HL-60/S4 treated with retinoic acid at 250 ng/mL for 4 days and 3 days (cell line): ENCODE results near the gene HS3ST1.
"Not testable (repeated sequence)": the region's sequence is repeated elsewhere in the genome, so short reads cannot be mapped to it uniquely, and the experiment has no call there.

Source experiments
- in situ Hi-C: fragments of 300-500 bp; cut with MboI; formaldehyde crosslinking; loops from 2 replicates; pipeline ENCODE4 v1.7.0; 2022; ENCODE audit warnings: low sequenced_read_pairs

The HS3ST1 gene

DNA sequence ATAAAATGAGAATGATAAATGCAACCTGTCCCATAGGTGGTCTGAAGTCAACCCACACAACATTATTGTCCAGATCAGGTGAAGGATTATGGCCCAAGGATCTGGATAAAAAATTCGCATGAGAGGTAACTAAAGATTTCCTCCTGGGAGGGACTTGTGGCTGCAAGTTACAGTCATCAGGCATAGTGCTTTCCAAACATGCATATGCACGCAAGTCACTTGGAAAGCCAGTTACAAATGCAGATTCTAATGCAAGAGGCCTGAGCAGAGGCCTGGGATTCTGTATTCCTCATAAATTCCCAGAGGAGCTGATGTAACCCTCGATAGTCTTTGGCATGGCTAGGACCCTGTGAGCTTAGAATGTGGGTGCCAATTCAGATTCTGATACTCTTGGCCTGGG lies 21.1 kb downstream of the HS3ST1 start:
- in situ Hi-C loops = no loop called here

DNA sequence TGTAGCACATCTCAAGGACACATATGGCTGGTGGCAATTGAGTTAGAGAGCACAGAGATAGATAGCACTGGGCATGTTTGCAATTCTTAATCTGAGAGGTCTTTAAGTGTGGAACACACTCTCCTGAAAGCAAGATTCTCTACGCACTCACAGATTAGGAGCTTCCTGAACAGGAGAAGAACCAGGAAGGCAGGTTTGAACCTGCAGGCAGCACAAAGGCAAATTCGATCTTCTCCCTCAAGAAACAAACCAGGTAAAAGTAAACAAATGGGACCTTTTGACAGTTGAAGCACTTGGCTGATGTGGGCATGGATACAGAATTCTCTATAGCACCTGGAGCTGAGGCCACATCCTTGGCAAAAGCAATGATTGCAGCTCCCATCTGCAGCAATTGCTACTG lies 24.3 kb downstream of the HS3ST1 start:
- in situ Hi-C loops = no loop called here

DNA sequence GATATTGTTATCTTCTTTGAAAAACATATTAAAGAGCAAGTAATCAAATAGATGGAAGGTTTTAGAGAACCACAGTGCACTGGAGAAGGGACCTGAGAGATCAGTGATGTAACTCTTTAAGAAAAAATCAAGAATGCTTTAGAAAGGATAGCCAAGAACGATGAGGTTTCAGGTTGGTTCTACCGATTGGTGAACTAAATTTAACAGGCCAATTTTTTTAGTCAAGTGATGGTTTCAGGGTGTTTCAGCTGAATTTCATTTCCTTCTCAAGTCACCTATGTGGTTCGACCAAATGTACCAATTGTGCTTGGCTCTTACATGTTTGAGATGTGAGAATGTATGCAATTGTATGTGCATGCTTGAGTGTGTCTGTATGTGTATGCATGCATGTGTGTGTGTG lies 26.5 kb downstream of the HS3ST1 start:
- in situ Hi-C loops = no loop called here

DNA sequence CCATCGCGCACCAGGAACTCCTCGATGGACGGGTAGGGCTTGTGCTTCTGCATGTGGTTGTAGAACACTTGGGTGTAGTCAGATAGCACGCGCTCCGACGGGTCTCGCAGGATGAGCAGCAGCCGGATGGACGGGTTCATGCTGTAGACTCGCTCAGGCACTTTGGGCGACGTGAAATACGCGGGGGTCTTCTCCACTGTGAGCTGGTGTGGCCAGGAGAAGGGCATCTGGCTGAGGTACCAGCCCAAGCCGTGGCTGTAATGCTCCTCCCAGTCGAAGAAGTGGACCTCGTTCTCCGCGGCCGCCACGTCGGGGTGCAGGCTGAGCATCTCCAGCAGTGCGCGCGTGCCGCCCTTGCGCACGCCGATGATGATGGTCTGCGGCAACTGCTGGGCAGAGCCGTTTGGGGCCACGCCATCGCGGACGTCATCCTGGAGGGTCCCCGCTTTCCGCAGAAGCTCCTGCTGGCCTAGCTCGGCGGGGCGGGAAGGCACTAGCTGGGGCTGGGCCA lies 29.2 kb downstream of the HS3ST1 start:
- in situ Hi-C loops = no loop called here

DNA sequence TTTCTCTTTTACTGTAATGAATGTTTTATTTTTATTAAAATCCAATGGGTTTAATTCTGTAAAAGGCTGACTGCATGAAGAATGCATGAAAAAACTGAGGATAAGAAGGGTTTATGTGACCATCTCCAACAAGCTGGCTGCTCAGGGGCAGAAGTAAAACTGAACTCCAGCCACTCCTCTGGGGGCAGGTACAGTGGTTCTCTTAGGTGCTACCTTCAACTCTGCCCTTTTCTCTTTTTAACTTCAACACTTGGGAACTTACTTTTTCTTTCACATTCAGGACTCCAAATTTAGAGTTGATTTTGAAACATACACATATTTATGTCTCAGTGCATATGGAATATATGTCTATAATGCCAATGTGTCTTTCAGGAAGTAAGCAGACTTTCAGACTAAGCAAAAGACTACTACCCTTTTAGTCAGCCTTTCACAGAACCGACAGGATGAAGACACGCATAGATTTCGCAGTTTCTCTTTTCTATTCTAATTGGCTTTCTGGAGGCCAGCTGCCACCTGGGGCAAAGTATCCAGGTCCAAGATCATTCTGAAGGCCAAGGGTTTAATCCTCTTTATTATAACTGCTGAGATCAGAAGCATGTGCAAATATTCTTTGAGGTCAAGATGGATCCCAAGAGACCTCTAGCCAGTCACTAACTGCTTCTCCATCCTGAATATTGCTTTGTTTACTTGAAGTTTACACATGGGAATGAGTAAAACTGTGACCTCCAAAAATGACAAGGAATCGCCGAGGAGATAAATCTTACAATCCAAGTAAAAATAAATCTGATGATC lies 30.7 kb downstream of the HS3ST1 start:
- in situ Hi-C loops = no loop called here

DNA sequence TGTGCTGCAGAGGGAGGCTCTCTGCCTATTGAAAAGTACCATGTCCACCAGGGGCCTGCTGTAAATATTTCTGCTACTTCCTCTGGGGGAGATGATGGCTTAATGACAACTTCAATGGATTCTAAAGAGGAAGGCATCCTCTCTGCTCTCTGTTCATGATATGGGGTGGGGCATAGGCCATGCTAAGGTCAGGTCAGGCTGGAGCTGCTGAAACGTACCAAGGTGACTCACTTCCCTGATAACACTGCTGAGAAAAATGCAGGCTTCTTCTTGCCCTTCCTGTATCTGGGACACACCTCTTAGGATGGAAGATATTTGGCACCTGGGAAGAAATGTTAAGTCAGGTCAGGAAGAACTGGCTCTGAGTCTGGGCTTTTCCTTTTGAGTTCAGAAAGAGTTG lies 31.5 kb downstream of the HS3ST1 start:
- in situ Hi-C loops = no loop called here

DNA sequence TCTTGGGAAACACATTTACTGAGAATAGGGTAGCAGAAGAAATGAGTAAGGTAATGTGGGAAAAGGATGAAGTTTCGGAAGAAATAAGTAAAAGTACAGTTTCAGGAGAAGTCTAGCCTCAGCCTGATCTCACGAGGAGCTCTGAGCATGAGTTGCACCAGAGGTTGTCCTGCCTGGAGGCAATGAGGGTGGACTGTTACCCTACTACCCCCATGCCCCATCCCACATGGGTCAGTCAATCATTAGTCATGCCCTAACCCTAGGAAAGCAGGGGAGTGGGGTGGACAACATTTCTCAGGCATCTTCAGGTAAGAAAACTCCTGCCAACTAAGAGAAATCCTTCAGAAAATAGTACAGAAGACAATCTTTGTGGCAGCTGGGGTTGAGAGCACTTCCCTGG lies 35.1 kb downstream of the HS3ST1 start:
- in situ Hi-C loops = no loop called here

DNA sequence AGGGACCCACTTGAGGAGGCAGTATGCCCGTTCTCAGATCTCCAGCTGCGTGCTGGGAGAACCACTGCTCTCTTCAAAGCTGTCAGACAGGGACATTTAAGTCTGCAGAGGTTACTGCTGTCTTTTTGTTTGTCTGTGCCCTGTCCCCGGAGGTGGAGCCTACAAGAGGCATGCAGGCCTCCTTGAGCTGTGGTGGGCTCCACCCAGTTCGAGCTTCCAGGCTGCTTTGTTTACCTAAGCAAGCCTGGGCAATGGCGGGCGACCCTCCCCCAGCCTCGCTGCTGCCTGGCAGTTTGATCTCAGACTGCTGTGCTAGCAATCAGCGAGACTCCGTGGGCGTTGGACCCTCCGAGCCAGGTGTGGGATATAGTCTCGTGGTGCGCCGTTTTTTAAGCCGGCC lies 44.6 kb downstream of the HS3ST1 start:
- in situ Hi-C loops = not testable (repeated sequence)

DNA sequence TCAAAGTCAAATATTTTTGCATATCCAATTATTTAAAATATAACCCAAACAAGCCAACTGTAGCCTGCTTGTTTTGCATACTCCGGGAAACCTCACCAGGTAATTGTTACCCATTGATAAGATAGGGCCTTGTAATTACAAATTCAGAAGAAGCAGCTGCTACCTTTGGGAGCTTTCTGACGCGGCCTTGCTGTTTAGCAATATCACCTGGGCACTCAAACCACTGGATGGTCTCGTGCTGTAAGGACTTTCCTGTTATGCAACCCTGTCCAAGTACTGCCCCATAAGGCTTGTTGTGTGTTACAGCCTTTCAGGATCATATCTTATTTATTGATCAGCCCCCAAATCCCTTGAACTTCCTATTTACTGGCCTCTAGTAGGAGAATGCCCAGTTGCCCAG lies 52.1 kb downstream of the HS3ST1 start:
- in situ Hi-C loops = no loop called here

DNA sequence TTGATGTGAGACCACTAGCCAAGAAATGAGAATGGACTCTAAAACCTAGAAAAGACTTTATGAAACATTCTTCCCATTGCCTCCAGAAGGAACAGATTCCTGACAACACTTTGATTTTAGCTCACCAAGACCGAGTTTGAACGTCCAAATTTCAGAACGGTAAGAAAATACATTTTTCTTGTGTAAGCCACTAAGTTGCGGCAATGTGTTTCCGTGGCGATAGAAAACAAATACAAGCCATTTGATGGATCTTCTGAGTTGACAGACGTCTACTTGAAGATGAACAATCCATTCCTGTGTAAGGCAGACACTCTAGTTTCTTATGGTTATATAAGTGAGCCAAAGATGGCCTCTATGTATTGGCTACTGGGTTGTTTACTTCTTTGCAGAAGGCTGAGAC lies 52.5 kb downstream of the HS3ST1 start:
- in situ Hi-C loops = no loop called here

DNA sequence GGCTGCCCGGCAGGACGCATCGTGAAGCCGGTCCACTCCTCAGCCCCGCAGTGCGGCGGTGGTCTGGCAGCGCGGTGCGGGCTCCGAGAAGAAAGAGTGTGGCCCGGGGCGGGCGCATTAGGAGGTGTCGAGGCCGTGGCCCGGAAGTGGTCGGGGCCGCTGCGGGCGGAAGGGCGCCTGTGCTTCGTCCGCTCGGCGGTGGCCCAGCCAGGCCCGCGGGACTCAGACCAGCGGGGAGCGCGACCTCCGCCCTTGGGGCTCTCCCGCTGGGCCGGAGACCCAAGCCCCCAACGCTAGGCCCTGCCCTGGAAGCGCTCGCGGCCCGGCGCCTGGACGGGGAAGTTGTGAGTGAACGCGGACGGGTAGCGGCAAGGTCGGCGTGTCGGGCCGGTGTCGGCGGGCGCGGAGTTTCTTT lies 60.0 kb downstream of the HS3ST1 start:
- in situ Hi-C loops = no loop called here

DNA sequence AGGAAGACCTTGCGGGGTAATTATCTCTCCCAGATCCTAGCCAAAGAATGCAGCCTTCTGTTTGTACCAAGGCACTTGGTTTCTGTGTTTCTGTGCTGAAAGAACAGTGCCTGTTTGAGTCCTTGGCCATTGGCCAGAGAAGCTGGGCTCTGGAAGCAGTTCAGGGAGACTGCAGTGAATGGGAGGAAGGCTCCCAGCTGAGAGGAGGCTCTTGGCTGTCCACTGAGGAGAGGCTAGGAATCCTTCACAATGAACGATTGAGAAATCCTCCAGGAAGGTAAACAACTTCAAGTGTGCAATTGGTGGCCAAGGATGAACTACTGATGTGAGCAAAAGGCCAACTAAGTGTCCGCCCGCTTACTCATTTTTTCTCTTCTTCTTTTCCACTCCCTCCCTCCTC lies 61.3 kb downstream of the HS3ST1 start:
- in situ Hi-C loops = no loop called here

DNA sequence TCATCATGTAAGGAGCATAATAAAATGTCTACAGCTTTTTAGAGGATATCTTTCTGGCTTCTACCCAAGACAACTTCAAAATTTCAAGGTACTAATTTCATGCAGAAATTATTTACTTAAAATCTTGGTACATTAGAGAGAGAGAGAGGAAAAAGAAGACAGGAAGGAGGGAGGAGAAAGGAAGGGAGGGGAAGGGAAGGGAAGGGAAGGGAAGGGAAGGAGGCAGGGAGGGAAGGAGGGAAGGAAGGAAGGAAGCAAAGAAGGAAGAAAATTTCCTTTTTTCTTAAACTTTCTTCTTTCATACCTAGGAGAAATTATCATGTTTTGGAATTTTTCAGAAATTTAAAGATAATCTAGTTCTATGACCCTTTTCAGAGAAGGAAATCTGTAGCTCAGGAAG lies 61.8 kb downstream of the HS3ST1 start:
- in situ Hi-C loops = no loop called here

DNA sequence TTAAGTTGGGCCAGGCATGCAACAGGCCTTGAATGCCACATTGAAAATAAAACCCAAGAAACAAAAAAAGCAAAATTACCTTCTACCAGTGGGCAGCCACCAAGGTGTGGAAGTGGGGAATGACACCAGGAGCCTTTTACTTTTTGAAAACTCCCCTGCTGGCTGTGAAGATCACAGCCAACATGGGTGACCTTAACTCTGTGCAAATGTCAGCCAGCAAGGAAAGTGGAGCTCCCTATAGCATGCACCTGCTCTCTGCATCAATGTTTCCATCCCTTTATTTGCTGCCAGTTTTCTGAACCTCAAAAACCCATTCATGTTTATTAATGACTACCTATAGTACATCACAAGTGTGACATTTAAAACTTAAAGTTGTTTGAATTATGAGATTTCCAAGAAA lies 63.7 kb downstream of the HS3ST1 start:
- in situ Hi-C loops = no loop called here

DNA sequence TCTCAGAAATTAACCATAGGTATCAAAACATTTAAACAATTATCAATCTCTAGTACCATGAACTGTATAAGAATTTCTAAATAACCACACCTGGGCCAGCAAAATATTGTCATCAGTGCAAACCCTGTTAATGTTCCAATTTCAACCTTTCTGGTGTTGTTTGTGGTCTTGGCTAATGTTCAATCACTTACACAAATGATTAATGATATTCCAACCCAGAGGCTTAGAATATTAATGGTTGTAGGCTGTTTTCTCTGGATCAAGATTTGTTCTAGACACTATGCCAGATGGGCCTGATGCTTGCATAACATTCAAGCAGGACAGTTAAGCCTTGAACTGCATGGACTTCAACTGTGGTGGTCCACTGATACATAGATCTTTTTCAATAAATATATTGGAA lies 69.1 kb downstream of the HS3ST1 start:
- in situ Hi-C loops = no loop called here

DNA sequence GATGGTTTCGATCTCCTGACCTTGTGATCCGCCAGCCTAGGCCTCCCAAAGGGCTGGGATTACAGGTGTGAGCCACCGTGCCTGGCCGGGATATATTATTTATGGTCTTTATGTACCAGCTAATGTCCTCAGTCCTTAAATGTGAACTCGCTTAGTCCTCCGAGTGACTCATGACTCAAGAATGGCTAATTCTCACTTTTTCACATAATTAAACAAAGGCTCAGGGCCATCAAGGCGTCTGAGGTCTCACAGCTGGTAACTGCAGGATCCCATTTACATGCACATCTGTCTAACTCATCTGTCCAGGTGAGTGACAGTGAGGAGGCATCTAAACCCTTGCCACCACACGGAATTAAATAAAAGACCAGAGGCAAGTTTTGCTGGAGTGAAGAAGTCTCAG lies 73.5 kb downstream of the HS3ST1 start:
- in situ Hi-C loops = no loop called here

DNA sequence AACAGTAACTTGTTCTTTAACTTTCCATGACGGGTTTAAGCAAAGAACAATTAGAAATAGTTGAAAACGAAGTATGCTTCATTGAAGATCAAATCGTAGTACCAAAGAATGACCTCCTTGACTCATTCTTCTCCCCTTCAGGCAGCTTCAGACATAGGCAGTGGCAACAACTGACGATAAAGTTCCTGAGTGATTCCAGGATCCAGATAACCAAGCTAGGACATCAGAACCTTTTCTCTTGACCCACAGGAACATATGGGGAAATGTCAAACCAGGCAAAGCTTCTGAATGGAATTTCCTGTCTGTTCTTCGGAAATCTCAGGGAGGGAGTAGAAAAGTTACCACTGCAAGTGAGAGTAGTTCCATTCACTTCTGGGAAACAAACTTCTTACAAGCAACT lies 74.2 kb downstream of the HS3ST1 start:
- in situ Hi-C loops = no loop called here

DNA sequence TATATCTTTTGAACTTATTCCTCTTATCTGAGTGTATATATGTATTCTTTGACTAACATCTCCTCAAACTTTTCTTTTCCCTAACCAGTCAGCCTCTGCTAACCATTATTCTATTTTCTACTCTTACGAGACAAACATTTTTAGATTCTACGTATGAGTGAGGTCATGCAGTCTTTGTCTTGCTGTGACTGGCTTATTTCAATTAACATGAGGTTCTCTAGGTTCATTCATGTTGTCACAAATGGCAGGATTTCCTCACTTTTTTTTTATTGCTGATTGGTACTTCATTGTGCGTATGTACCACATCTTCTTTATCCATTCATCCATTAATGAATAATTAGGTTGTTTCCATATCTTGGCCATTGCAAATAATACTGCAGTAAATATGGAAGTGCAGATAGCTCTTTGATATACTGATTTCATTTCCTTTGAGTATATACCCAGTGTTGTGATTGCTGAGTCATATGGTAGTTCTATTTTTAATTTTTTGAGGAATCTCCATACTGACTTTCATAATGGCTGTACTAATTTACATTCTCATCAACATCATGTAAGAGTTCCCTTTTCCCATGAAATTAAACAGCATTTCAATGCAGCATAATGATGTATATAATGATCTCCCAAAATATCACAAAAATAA lies 80.1 kb downstream of the HS3ST1 start:
- in situ Hi-C loops = no loop called here

DNA sequence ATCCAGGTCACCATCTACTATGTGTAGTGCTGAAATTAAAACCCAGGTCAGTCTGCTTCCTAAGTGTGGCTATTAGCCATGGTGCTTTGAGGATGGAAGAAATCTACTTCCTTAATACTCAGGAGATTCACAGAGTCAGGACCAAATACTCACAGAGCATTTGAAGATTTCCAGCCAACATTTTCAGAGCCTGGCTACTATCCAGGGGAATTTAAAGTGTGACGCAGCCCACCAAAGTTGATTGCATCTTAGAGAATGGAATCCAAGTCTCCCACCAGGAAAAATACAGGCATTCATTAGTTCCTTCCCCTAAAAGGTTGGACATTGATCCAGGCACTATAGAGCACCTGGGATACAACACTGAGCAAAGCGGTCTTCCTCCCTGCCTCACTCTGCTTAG lies 83.8 kb downstream of the HS3ST1 start:
- in situ Hi-C loops = no loop called here

DNA sequence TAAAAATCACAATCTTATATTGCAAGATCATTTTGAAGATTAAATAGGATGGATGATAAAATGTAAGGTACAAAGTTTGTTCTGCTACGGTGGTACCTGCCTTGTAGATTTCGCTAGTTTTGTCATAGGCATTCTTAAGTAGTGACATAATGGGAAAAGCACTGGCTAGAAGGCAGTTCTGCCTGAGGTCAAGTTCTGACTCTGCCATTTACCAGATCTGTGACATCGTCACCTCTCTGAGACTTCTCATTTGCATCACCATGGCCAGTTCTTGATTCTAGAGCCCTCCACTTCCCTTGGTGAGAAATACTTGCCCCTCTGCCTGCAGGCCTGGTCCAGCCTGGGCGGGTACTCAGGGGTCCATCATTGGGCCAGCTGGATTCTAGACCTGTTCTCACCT lies 85.2 kb downstream of the HS3ST1 start:
- in situ Hi-C loops = no loop called here
